ENCODE measurements around the gene GPX5. TPM values are rescaled to one million over a fixed set of nuclear protein-coding genes. Genes with fewer than 3 reads are reported as not detected.
"Not testable (repeated sequence)": the region's sequence is repeated elsewhere in the genome, so short reads cannot be mapped to it uniquely, and the experiment has no call there.

The GPX5 gene
- total RNA-seq, 1 donor from 2014 or later: not detected

DNA sequence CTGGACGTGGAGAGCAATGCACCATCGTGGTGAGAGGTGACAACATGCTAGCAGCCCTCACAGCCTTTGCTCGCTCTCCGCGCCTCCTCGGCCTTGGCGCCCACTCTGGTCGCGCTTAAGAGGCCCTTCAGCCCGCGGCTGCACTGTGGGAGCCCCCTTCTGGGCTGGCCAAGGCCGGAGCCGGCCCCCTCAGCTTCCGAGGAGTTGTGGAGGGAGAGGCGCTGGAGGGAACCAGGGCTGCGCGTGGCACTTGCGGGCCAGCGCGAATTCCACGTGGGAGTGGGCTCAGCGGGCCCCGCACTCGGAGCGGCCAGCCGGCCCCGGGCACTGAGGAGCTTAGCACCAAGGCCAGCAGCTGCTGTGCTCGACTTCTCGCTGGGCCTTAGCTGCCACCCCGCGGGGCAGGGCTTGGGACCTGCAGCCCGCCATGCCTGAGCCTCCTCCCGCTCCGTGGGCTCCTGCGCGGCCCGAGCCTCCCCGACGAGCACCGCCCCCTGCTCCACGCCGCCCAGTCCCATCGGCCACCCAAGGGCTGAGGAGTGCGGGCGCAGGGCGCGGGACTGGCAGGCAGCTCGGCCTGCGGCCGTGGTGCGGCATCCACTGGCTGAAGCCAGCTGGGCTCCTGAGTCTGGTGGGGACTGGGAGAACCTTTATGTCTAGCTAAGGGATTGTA is 13.9 kb upstream of the GPX5 start:
- intact Hi-C loops (cut with micrococcal nuclease): no loop called here

DNA sequence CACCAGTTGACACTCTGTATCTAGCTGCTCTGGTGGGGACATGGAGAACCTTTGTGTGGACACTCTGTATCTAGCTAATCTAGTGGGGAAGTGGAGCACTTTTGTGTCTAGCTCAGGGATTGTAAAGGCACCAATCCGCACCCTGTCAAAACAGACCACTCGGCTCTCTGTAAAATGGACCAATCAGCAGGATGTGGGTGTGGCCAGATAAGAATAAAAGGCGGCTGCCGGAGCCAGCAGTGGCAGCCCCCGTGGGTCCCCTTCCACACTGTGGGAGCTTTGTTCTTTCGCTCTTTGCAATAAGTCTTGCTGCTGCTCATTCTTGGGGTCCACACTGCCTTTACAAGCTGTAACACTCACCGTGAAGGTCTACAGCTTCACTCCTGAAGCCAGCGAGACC is 13.3 kb upstream of the GPX5 start:
- intact Hi-C loops (cut with micrococcal nuclease): not testable (repeated sequence)

DNA sequence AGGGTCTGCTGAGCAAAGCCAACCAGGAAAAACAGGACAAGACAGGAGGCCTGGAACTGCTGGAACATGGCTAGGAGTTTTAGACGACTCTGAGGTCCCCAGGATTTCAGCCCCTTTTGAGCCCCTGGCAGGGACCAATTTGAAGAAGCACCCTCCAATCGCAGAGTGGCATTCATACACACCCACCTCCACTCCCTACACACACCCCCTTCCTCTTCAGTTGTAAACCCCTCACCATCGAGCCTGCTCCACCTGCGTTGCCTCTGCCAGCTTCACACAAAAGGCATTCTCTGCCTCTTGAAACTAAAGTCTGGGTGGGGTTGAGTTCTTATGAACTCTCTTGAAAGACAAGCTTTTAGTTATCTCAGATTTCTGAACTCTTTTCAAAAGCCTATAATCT is 10.0 kb upstream of the GPX5 start, which contains the start of gene GPX6:
Gene GPX6, minus strand, starts transcription at position 118 of the 400 bp plus-strand sequence. Its CDS starts 50 bp downstream, at position 68.
- intact Hi-C loops (cut with micrococcal nuclease): no loop called here

DNA sequence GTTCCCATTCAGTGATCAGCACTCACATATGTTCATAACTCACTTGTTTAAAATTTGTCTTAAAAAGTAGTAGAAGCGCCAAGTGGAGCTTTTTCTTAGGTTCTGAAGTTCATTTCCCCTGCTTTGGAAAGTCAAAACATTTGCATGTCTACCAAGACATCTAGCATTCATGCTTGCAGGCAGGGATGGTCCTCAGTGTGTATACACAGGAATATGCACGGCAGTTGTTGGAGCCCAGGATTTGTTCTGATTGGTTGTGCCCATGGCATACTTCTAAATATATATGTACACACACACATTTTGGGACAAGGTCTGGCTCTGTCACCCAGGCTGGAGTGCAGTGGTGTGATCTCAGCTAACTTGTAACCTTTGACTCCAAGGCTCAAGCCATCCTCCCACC is 7.7 kb upstream of the GPX5 start:
- intact Hi-C loops (cut with micrococcal nuclease): no loop called here

GRCh38 chr6:28522594-28523240 is 3.0 kb upstream of the GPX5 start:
- intact Hi-C loops (cut with micrococcal nuclease): no loop called here

DNA sequence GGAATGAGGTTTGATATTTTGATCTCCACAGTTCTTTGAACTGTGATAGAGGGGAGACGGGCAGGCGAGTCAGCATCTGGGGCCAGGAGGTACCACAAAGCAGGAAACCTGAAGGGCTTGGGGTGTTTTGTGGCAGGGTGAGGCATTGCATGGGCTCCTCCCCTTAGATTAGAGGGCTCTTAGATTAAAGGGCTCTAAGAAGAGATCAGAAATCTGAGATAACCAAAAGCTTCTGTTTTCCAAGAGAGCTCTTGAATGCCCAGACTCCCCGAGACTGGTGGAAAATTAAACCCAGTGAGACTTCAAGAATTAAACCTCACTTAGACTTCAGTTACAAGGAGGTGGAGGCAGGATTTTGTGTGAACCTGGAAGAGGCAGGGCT is 2.4 kb upstream of the GPX5 start:
- intact Hi-C loops (cut with micrococcal nuclease): no loop called here

DNA sequence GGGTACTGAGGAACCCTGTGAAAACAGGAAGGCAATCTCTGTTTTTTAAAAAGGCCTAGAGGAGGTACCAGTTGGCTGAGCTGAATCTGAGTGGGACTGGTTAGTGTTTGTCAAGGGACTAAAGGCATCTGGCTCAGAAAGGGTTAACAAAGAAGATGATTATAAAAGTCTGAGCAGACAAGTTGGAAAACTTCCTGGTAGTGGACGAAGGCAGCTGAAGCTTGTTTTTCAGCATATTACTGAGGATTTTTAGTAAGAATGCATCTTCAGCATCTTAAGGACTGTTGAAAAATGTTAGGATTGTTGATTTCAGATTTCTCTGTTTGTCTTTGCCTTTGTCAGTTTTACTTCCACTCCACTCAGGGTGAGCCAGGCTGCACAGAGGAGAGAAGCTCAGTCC is 5.1 kb downstream of the GPX5 start:
- intact Hi-C loops (cut with micrococcal nuclease): no loop called here

- intact Hi-C loops (cut with micrococcal nuclease): no loop called here
These were observed 5.9 kb downstream of the GPX5 start for GRCh38 chr6:28531479-28532128.

GRCh38 chr6:28534306-28534705 is 8.6 kb downstream of the GPX5 start:
- intact Hi-C loops (cut with micrococcal nuclease): no loop called here

- intact Hi-C loops (cut with micrococcal nuclease): no loop called here
These were observed 9.2 kb downstream of the GPX5 start for GRCh38 chr6:28534875-28535274.

DNA sequence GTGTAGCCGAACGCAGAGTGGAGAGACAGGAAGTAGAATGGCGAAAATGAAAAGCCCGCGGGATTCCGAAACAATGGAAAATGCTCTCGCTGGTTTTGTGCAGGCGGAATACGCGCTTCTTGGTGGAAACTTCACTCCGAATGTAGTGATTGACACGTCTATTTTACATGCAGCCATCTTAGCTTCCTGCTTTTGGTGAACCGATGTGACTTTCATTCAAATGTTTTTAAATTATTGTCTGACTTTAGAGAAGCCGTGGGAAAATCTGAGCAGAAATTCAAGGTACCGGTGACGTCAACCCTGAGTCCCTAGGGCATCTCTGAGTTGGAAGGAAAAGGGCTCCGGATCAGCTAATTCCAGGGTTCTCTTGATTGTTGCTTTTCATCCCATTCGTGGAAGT is 11.4 kb downstream of the GPX5 start:
- intact Hi-C loops (cut with micrococcal nuclease): no loop called here

- intact Hi-C loops (cut with micrococcal nuclease): no loop called here
These were observed 11.9 kb downstream of the GPX5 start for GRCh38 chr6:28537509-28538140.

- intact Hi-C loops (cut with micrococcal nuclease): loop anchor here (5.0 kb wide), 2 partner anchors 35 to 55 kb away; no protein-coding TSS in a partner anchor
These were observed 16.3 kb downstream of the GPX5 start for GRCh38 chr6:28541996-28542395.

- intact Hi-C loops (cut with micrococcal nuclease): loop anchor here (5.0 kb wide), 2 partner anchors 35 to 55 kb away; no protein-coding TSS in a partner anchor
These were observed 17.0 kb downstream of the GPX5 start for GRCh38 chr6:28542440-28543296.

GRCh38 chr6:28543651-28544610 is 18.2 kb downstream of the GPX5 start:
- intact Hi-C loops (cut with micrococcal nuclease): loop anchor here (5.0 kb wide), 2 partner anchors 37 to 57 kb away; no protein-coding TSS in a partner anchor

DNA sequence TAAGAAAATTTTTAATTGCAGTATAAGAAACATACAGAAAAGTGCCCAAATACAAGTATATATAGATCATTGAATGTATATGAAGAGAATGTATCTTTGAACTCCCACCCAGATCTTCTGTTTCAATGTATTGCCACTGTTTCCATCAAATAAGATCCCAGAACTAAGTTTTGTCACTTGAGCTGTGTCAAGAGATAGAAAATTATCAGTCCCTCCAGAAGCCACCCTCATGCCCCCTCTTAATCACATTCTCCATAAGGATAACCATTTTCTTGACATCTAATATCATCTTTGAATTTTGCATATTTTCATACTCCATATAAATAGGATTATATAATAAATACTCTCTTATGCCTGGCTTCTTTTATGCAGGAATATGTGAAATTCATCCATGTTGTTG is 20.3 kb downstream of the GPX5 start:
- intact Hi-C loops (cut with micrococcal nuclease): no loop called here

DNA sequence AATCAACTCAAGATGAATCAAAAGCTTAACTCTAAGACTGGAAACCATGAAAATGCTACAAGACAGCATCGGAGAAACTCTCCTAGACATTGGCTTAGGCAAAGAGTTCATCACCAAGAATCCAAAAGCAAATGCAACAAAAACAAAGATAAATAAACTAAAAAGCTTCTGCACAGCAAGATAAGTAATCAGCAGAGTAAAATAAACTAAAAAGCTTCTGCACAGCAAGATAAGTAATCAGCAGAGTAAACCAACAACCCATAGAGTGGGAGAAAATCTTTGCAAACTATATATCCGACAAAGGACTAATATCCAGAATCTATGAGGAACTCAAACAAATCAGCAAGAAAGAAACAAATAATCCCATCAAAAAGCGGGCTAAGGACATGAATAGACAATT is 21.3 kb downstream of the GPX5 start:
- intact Hi-C loops (cut with micrococcal nuclease): not testable (repeated sequence)

DNA sequence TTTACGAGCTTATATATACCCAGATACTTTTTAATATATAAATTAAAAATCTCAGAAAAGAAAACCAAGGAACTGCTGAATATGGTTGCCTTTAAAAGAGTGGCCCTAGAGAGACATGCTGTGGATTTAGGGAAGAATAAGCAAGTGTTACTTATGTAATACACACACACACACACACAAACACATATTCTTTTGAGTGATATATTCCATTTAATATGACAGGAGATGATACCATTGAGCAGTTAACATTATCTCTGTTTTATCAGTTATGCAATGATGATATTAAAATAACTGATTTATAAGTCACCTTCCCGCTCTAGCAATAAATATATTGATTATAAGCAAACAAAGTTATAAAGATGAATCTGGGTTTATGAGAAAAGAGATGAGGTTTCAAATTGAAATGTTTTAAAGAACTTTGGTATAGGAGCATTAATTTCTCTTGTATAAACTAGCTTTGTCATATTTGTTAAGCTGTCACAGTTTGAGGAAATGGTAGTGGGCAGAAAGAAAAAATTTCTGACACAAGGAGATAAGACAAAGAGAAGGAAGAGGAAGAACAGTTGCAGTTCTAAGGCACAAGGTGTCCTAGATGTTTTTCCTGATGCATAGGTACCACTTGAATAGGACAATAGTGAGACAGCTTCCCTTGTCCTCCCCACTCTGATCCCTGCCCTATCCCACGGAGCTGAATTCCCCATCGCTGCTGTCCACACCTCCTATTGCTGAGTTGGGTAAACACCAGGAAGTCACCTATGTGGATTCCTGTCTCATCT is 26.4 kb downstream of the GPX5 start:
- intact Hi-C loops (cut with micrococcal nuclease): no loop called here

DNA sequence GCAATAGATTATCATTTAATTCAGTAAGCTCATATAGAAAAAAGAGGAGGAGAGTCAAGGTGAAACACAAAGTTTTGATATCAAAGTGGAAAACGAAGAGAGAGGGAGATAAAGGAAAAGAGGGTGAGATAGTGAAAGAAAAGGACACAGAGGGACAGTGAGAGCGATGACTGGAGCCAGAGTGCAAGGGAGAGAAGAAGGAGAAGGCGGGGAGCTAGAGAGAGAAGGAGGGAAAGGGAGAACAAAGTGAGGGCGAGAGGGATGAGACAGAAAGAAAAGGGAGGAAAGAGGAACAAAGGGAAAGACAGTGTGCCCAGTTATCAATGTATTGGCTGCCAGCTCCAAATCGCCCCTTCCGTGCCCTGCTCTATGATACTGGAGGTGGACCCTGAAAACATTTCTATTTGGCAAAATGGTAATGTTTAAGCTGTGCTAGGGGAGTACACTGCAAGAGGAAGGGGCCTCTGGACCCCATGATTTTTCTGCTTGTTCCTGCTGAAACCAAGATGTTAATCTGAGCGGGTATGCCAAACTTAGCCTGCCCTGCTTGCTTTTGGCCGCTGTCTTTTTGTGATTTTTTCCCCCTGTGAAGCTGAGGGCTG is 27.8 kb downstream of the GPX5 start:
- intact Hi-C loops (cut with micrococcal nuclease): no loop called here

Measured in T-helper 2 cell treated with Interferon-gamma antibody and Interleukin-4, amounts not matched to agents 100 ng/mL and 5 ng/mL, for 36 hours (primary cell).